GM12878 (cell line): Measurements from ENCODE around the gene CDCA3. TPM values are rescaled to one million over a fixed set of nuclear protein-coding genes. Genes with fewer than 3 reads are reported as not detected.

Experiments
- ATAC-seq: fragments of 200-7000 bp; cut with Tn5 transposase; 3 replicates; pipeline ENCODE4 v1.9.1; 2020; ENCODE audit warnings: mild to moderate bottlenecking, moderate library complexity
- BruUV-seq: library from RNA; stranded (reverse); fragments of 400-500 nt; replicated peaks from 2 replicates; lab custom pipeline; 2021; lab: Mats Ljungman, UMichigan
- CTCF ChIA-PET: fragments of 300-600 bp; sonication (Branson Sonifier 250); formaldehyde crosslinking; extraction: SDS; loops from one replicate; lab custom pipeline; 2021; ENCODE audit warnings: inconsistent platforms; lab: Yijun Ruan, JAX
- POLR2A ChIA-PET: fragments of 350-600 bp; formaldehyde crosslinking; extraction: SDS; loops from one replicate; lab custom pipeline; 2021; ENCODE audit warnings: inconsistent platforms; lab: Charles Lee
- RAD21 ChIA-PET: fragments of 300-600 bp; sonication (Branson Sonifier 250); formaldehyde crosslinking; loops from one replicate; lab custom pipeline; 2023; ENCODE audit warnings: antibody characterized with exemption; ENCODE audit not compliant: unreplicated experiment; lab: Charles Lee
- SMC1A ChIA-PET: fragments of 300-600 bp; sonication (Branson Sonifier 250); formaldehyde crosslinking; loops from one replicate; lab custom pipeline; 2023; ENCODE audit not compliant: unreplicated experiment, uncharacterized antibody; lab: Charles Lee
- DNase-seq: peaks from one replicate; pipeline ENCODE4 v3.0.0-alpha.2; 2011; ENCODE audit warnings: low read depth, low spot score
- FAIRE-seq: peaks from 3 replicates; lab custom pipeline; 2011; peaks lifted over from hg19 to GRCh38; lab: Jason Lieb, UNC
- H2AFZ ChIP-seq: 2 replicates; pipeline ENCODE4 v1.6.0; 2011; ENCODE audit warnings: low read depth, low read length, control low read depth; ENCODE audit not compliant: control insufficient read depth
- H3K27ac ChIP-seq: 2 replicates; pipeline ENCODE4 v1.5.1; 2011; ENCODE audit warnings: control low read depth; ENCODE audit not compliant: control insufficient read depth, insufficient read depth
- H3K27me3 ChIP-seq, 2 experiments: replicated peaks in 1 of 2; 2 replicates each; pipeline versions ENCODE4 v1.6.0 to v1.6.1; 2011; ENCODE audit warnings: low read length in 1 of 2; ENCODE audit not compliant: control insufficient read depth in 2 of 2, insufficient read depth in 2 of 2
- H3K36me3 ChIP-seq, 2 experiments: 2 replicates each; pipeline ENCODE4 v1.5.1; 2011; ENCODE audit warnings: low read length in 1 of 2; ENCODE audit not compliant: control insufficient read depth in 2 of 2, insufficient read depth in 2 of 2
- H3K4me1 ChIP-seq: 2 replicates; pipeline ENCODE4 v1.6.1; 2011; ENCODE audit warnings: mild to moderate bottlenecking, low read length, moderate library complexity, mixed read lengths; ENCODE audit not compliant: control insufficient read depth, insufficient read depth
- H3K4me2 ChIP-seq: 2 replicates; pipeline ENCODE4 v1.6.0; 2011; ENCODE audit warnings: control low read depth; ENCODE audit not compliant: control insufficient read depth, insufficient read depth
- H3K4me3 ChIP-seq: fragments of 200-600 bp; sonication (generic); 2 replicates; pipeline ENCODE4 v1.5.1; 2016
- H3K79me2 ChIP-seq: 2 replicates; pipeline ENCODE4 v1.6.0; 2011; ENCODE audit warnings: low read length; ENCODE audit not compliant: control insufficient read depth, insufficient read depth
- H3K9ac ChIP-seq: 2 replicates; pipeline ENCODE4 v1.8.0; 2011; ENCODE audit warnings: low read length, control low read depth, mixed read lengths; ENCODE audit not compliant: control insufficient read depth, insufficient read depth
- H3K9me3 ChIP-seq: replicated peaks from 3 replicates; pipeline ENCODE4 v1.5.1; 2011; ENCODE audit warnings: mild to moderate bottlenecking, low read length; ENCODE audit not compliant: control insufficient read depth, insufficient read depth
- H4K20me1 ChIP-seq: 2 replicates; pipeline ENCODE4 v1.6.0; 2011; ENCODE audit not compliant: control insufficient read depth, insufficient read depth
- E4F1 ChIP-seq: fragments of 450-650 bp; IDR thresholded peaks from 2 replicates; pipeline ENCODE4 v1.6.1; 2018; ENCODE audit warnings: borderline replicate concordance, mild to moderate bottlenecking; ENCODE audit not compliant: partially characterized antibody
- IKZF1 ChIP-seq: fragments of 450-650 bp; conservative IDR thresholded peaks from 2 replicates; pipeline ENCODE4 v1.6.1; 2017; ENCODE audit warnings: antibody characterized with exemption, mild to moderate bottlenecking
- KLF5 ChIP-seq: fragments of 450-650 bp; IDR thresholded peaks from 2 replicates; pipeline ENCODE4 v1.6.1; 2014; ENCODE audit warnings: mild to moderate bottlenecking; ENCODE audit not compliant: partially characterized antibody
- NR2F1 ChIP-seq: fragments of 450-650 bp; conservative IDR thresholded peaks from 2 replicates; pipeline ENCODE4 v1.6.1; 2017; ENCODE audit warnings: mild to moderate bottlenecking
- RB1 ChIP-seq: fragments of 450-650 bp; formaldehyde crosslinking; IDR thresholded peaks from 2 replicates; pipeline ENCODE4 v1.6.1; 2017; ENCODE audit warnings: mild to moderate bottlenecking, borderline replicate concordance
- SRF ChIP-seq, 2 experiments: IDR thresholded peaks; 2 replicates each; pipeline ENCODE4 v1.6.1; 2011; ENCODE audit warnings: low read depth in 2 of 2, low read length in 2 of 2, mild to moderate bottlenecking in 1 of 2, moderate library complexity in 1 of 2
- TBL1XR1 ChIP-seq: IDR thresholded peaks from 2 replicates; pipeline ENCODE4 v1.6.1; 2012; ENCODE audit warnings: low read depth, low read length, improper control_type of control experiment
- USF1 ChIP-seq: IDR thresholded peaks from 2 replicates; pipeline ENCODE4 v1.6.1; 2011; ENCODE audit warnings: borderline replicate concordance, low read depth, mild to moderate bottlenecking, moderate library complexity, mixed read lengths, low read length; ENCODE audit not compliant: insufficient read depth; ENCODE audit errors: extremely low read length
- ZBTB40 ChIP-seq: fragments of 450-650 bp; IDR thresholded peaks from 2 replicates; pipeline ENCODE4 v1.6.1; 2016; ENCODE audit warnings: mild to moderate bottlenecking, moderate library complexity, borderline replicate concordance
- ZZZ3 ChIP-seq: IDR thresholded peaks from 2 replicates; pipeline ENCODE4 v1.6.1; 2011; ENCODE audit warnings: low read depth; ENCODE audit not compliant: control insufficient read depth, insufficient read length
- WGBS: methylation state at CpG from one replicate; pipeline ENCODE4 v1.1.6; 2016; ENCODE audit warnings: low lambda C conversion rate; ENCODE audit not compliant: insufficient replicate concordance, insufficient coverage; ENCODE audit errors: missing lambda C conversion rate; 5-methylcytosine and 5-hydroxymethylcytosine counted together
- in situ Hi-C: fragments of 300-500 bp; cut with MboI; formaldehyde crosslinking; loops from 9 replicates; pipeline ENCODE4 v1.14.3; 2018; ENCODE audit warnings: mixed read lengths
- intact Hi-C: fragments of 100-400 bp; cut with micrococcal nuclease; formaldehyde crosslinking; loops from one replicate; pipeline ENCODE4 v1.14.2; 2022; ENCODE audit not compliant: unreplicated experiment
- polyA plus RNA-seq, 11 experiments: library from polyadenylated mRNA; depleted of rRNA in 4 of 11; unstranded in 6 of 11; stranded (reverse) in 5 of 11; fragments of >200 nt; fragmentation: Nextera tagmentation in 4 of 11; fragmentation: Illumina TruSeq in 1 of 11; extraction: Ambion mirVana in 4 of 11; extraction: Trizol in 1 of 11; gene quantifications; 1 replicate in 1 of 11; 2 replicates in 10 of 11; pipeline versions ENCODE4 v1.2.1 to v1.2.3, GENCODE V29; 2011 to 2016; ENCODE audit warnings: inconsistent platforms in 2 of 11, missing spikeins in 2 of 11, low read depth in 1 of 11
- total RNA-seq, 4 experiments: library from RNA; depleted of rRNA in 3 of 4; stranded (reverse); fragments of >200 nt in 3 of 4; fragmentation: Illumina TruSeq in 1 of 4; extraction: Trizol in 1 of 4; gene quantifications; 2 replicates each; pipeline versions ENCODE4 v1.2.1 to v1.2.3, GENCODE V29; 2013 to 2021

The CDCA3 gene
- total and polyA plus RNA-seq, 10 of the 15 experiments (the other 5 are each of a cell fraction or from before 2014, with no cell fraction given), result 34.5 to 148 (median 97.4) TPM

GRCh38 chr12:6868211-6869048 is 17.3 kb upstream of the CDCA3 start (continued):
- TF ChIP-seq ZBTB40, result peak; percentile 42
- TF ChIP-seq, all 136 proteins: peak for 4

GRCh38 chr12:6867413-6868210 is 16.5 kb upstream of the CDCA3 start, which contains the start of gene TPI1:
Gene TPI1 (plus strand): TSS chr12:6867531. CDS start chr12:6867567, 36 bp downstream.
- H2AFZ ChIP-seq, result peak within 1 kb of the TSS; percentile 87
- no peak for TF ChIP-seq SRF (IDR thresholded peaks at IDR 0.05; ENCODE audit: low read depth in 2 of 2, low read length in 2 of 2)
- TF ChIP-seq RB1, result peak; percentile 71; the same call in 1 of the 2 replicates
- TF ChIP-seq ZZZ3, result no peak
- peak; percentile 37 for TF ChIP-seq KLF5
- no peak for TF ChIP-seq E4F1
- TF ChIP-seq IKZF1, result peak; percentile 66
- no peak for TF ChIP-seq USF1
- peak; percentile 52; the same call in 1 of the 2 replicates for TF ChIP-seq NR2F1
- no peak for TF ChIP-seq TBL1XR1

More at GRCh38 chr12:6867413-6868210, 16.5 kb upstream of the CDCA3 start, which contains the start of gene TPI1:
- no peaks in the 10 kb centered on the region for H3K27me3 ChIP-seq
- WGBS, result 1% methylated on average over 69 of the region's 86 CpGs
- H3K9ac ChIP-seq, result peak within 1 kb of the TSS; percentile 90
- ChIA-PET POLR2A (interaction anchor here (0.8 to 5.7 kb wide), 8 partner anchors 9 to 144 kb away, joined by 3 to 84 read pairs (median 4); partner anchors contain the start of genes C12orf57, CDCA3, COPS7A and MLF2), CTCF (interaction anchor here (0.8 to 9.5 kb wide), 11 partner anchors 13 to 330 kb away, joined by 3 to 173 read pairs (median 12); partner anchors contain the start of genes C1RL, CDCA3, PTMS and USP5), SMC1A (interaction anchor here (1.3 to 5.3 kb wide), 3 partner anchors 14 to 70 kb away, joined by 3 to 42 read pairs (median 4); partner anchors contain the start of genes CDCA3 and USP5), RAD21 (interaction anchor here (1.1 to 5.6 kb wide), 6 partner anchors 15 to 242 kb away, joined by 3 to 42 read pairs (median 14); partner anchors contain the start of genes C12orf57, C1RL, CDCA3 and MLF2)
- DNase-seq, result peak; percentile 23
- peak within 1 kb of the TSS; percentile 100 for H3K4me3 ChIP-seq
- peaks cover 36% of the 10 kb centered on the region for H3K79me2 ChIP-seq
- ATAC-seq, result peak; percentile 86
- H3K4me1 ChIP-seq, result peaks cover 32% of the 10 kb centered on the region
- peak within 1 kb of the TSS; percentile 98 for H3K4me2 ChIP-seq
- no peaks in the 10 kb centered on the region for H3K9me3 ChIP-seq
- intact Hi-C loops, result loop anchor here (2.0 kb wide), 2 partner anchors 57 to 245 kb away; no protein-coding TSS in a partner anchor
- FAIRE-seq, result peak; percentile 85
- H3K27ac ChIP-seq, result peak within 1 kb of the TSS; percentile 96
- in situ Hi-C loops, result no loop called here
- peaks cover 25 to 29% of the 10 kb centered on the region in 2 experiments for H3K36me3 ChIP-seq
- H4K20me1 ChIP-seq, result peaks cover 16% of the 10 kb centered on the region
- BruUV-seq, result no TSS peak
